NB4 (cell line): ENCODE results near the gene APRT.

Experiments
- CTCF ChIP-seq: IDR thresholded peaks from one replicate; pipeline ENCODE4 v1.5.1; 2012; ENCODE audit warnings: low read depth, low read length
- MAX ChIP-seq: IDR thresholded peaks from 2 replicates; pipeline ENCODE4 v1.6.1; 2011; ENCODE audit warnings: low read depth, low read length
- MYC ChIP-seq: IDR thresholded peaks from 2 replicates; pipeline ENCODE4 v1.6.1; 2011; ENCODE audit warnings: low read depth, low read length
- POLR2A ChIP-seq: IDR thresholded peaks from 2 replicates; pipeline ENCODE4 v1.6.1; 2011; ENCODE audit warnings: mild to moderate bottlenecking; ENCODE audit not compliant: insufficient read length; ENCODE audit errors: extremely low read depth

DNA sequence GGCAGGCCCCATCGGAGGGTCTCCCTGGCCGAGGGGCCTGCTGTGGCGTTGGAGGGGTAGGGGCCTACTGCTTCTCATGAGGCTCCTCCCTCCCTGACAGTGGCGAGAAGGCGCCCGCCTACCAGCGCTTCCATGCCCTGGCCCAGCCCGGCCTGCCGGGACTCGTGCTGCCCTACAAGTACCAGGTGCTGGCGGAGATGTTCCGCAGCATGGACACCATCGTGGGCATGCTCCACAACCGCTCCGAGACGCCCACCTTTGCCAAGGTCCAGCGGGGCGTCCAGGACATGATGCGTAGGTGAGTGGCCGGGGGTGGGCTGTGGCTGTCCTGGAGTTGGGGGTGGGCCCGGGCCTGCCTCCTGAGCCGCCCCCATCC lies 6.4 kb downstream of the APRT start:
- TF ChIP-seq CTCF (no peak), POLR2A (no peak), MYC (no peak), MAX (no peak)
